KMS-11 (cell line): ENCODE results near the gene TNFSF10.

Experiments
- H2AFZ ChIP-seq: fragments of 200-600 bp; sonication (generic); 2 replicates; pipeline ENCODE4 v1.6.1; 2016; ENCODE audit warnings: antibody characterized with exemption, mixed run types, low read depth
- H3K27ac ChIP-seq: fragments of 200-600 bp; sonication (generic); 2 replicates; pipeline ENCODE4 v1.6.1; 2016; ENCODE audit warnings: mild to moderate bottlenecking, mixed run types
- H3K27me3 ChIP-seq: fragments of 200-600 bp; sonication (generic); 2 replicates; pipeline ENCODE4 v1.6.1; 2017; ENCODE audit warnings: mild to moderate bottlenecking, low read depth, mixed run types, moderate library complexity; ENCODE audit not compliant: insufficient read depth
- H3K36me3 ChIP-seq: fragments of 200-600 bp; sonication (generic); 2 replicates; pipeline ENCODE4 v1.6.1; 2017; ENCODE audit warnings: mild to moderate bottlenecking, mixed run types; ENCODE audit not compliant: insufficient read depth
- H3K4me1 ChIP-seq: fragments of 200-600 bp; sonication (generic); 2 replicates; pipeline ENCODE4 v1.6.1; 2016; ENCODE audit warnings: mild to moderate bottlenecking, low read depth, mixed run types; ENCODE audit not compliant: poor library complexity, severe bottlenecking
- H3K4me2 ChIP-seq: fragments of 200-600 bp; sonication (generic); 2 replicates; pipeline ENCODE4 v1.7.0; 2016; ENCODE audit warnings: mild to moderate bottlenecking, mixed run types
- H3K4me3 ChIP-seq: fragments of 200-600 bp; sonication (generic); IDR thresholded peaks from 2 replicates; pipeline ENCODE4 v1.6.1; 2017; ENCODE audit warnings: low read depth, low read length, mixed read lengths; ENCODE audit not compliant: insufficient read depth
- H3K79me2 ChIP-seq: fragments of 200-600 bp; sonication (generic); 2 replicates; pipeline ENCODE4 v1.6.1; 2016; ENCODE audit warnings: low read depth, mixed run types; ENCODE audit not compliant: insufficient read depth
- H3K9ac ChIP-seq: fragments of 200-600 bp; sonication (generic); 2 replicates; pipeline ENCODE4 v1.6.1; 2016; ENCODE audit warnings: mild to moderate bottlenecking, mixed run types
- H4K20me1 ChIP-seq: fragments of 200-600 bp; sonication (generic); 2 replicates; pipeline ENCODE4 v1.6.1; 2016; ENCODE audit warnings: mild to moderate bottlenecking, mixed run types; ENCODE audit not compliant: insufficient read depth
- TF ChIP-seq, protein P1 (sequence below): fragments of 200-600 bp; sonication (generic); conservative IDR thresholded peaks from 2 replicates; pipeline ENCODE4 v1.6.1; 2017; ENCODE audit warnings: low read depth, mild to moderate bottlenecking, antibody characterized with exemption, low read length, moderate library complexity, mixed read lengths

The TNFSF10 gene

GRCh38 chr3:172536505-172536904 lies 13.3 kb upstream of the TNFSF10 start:
- no peak overlapping the region for H3K9ac ChIP-seq
- no peak overlapping the region for H2AFZ ChIP-seq

GRCh38 chr3:172530566-172530965 lies 7.3 kb upstream of the TNFSF10 start:
- TF ChIP-seq, protein P1, sequence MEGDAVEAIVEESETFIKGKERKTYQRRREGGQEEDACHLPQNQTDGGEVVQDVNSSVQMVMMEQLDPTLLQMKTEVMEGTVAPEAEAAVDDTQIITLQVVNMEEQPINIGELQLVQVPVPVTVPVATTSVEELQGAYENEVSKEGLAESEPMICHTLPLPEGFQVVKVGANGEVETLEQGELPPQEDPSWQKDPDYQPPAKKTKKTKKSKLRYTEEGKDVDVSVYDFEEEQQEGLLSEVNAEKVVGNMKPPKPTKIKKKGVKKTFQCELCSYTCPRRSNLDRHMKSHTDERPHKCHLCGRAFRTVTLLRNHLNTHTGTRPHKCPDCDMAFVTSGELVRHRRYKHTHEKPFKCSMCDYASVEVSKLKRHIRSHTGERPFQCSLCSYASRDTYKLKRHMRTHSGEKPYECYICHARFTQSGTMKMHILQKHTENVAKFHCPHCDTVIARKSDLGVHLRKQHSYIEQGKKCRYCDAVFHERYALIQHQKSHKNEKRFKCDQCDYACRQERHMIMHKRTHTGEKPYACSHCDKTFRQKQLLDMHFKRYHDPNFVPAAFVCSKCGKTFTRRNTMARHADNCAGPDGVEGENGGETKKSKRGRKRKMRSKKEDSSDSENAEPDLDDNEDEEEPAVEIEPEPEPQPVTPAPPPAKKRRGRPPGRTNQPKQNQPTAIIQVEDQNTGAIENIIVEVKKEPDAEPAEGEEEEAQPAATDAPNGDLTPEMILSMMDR: no peak
- Histone ChIP-seq H3K27ac (no peak overlapping the region), H4K20me1 (no peaks in the 10 kb centered on the region), H3K4me1 (no peaks in the 10 kb centered on the region), H3K4me3 (no peak overlapping the region), H3K4me2 (no peak overlapping the region), H3K27me3 (no peaks in the 10 kb centered on the region), H3K9ac (no peak overlapping the region), H3K79me2 (no peaks in the 10 kb centered on the region), H2AFZ (no peak overlapping the region), H3K36me3 (no peaks in the 10 kb centered on the region)

More at GRCh38 chr3:172536505-172536904, 13.3 kb upstream of the TNFSF10 start:
- no peaks in the 10 kb centered on the region for H4K20me1 ChIP-seq
- H3K4me2 ChIP-seq: no peak overlapping the region
- H3K4me3 ChIP-seq: no peak overlapping the region
- H3K79me2 ChIP-seq: no peaks in the 10 kb centered on the region
- H3K27me3 ChIP-seq: no peaks in the 10 kb centered on the region
- H3K4me1 ChIP-seq: no peaks in the 10 kb centered on the region
- H3K27ac ChIP-seq: no peak overlapping the region
- H3K36me3 ChIP-seq: no peaks in the 10 kb centered on the region
- TF ChIP-seq, protein P1: no peak

DNA sequence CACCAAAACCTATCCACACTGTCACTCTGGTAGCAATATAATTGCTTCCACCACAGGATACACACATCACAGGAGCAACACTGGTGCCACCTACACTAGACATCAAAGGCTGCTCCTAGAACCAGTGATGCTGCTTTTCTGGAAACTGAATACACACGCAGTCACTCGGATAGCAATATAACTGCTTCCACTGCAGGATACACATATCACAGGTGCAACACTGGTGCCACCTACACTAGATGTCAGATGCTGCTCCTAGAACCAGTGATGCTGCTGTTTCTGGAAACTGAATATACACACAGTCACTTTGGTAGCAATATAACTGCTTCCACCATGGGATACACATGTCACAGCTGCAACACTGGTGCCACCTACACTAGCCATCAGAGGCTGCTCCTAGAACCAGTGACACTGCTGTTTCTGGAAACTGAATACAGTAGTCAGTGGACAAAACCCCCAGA lies 6.9 kb upstream of the TNFSF10 start:
- TF ChIP-seq, protein P1: no peak
- H3K79me2 ChIP-seq: no peaks in the 10 kb centered on the region
- H3K27ac ChIP-seq: no peak overlapping the region
- no peak overlapping the region for H2AFZ ChIP-seq
- H3K4me3 ChIP-seq: no peak overlapping the region
- H3K27me3 ChIP-seq: no peaks in the 10 kb centered on the region
- H3K4me2 ChIP-seq: no peak overlapping the region
- H3K4me1 ChIP-seq: no peaks in the 10 kb centered on the region
- H3K36me3 ChIP-seq: no peaks in the 10 kb centered on the region
- no peaks in the 10 kb centered on the region for H4K20me1 ChIP-seq
- no peak overlapping the region for H3K9ac ChIP-seq

GRCh38 chr3:172528677-172529076 lies 5.4 kb upstream of the TNFSF10 start:
- Histone ChIP-seq H3K9ac (no peak overlapping the region), H3K4me3 (no peak overlapping the region), H4K20me1 (no peaks in the 10 kb centered on the region), H3K4me2 (no peak overlapping the region), H3K36me3 (no peaks in the 10 kb centered on the region), H3K27me3 (no peaks in the 10 kb centered on the region), H3K79me2 (no peaks in the 10 kb centered on the region), H3K4me1 (peaks cover 7% of the 10 kb centered on the region), H2AFZ (no peak overlapping the region), H3K27ac (no peak overlapping the region)
- TF ChIP-seq, protein P1: no peak

DNA sequence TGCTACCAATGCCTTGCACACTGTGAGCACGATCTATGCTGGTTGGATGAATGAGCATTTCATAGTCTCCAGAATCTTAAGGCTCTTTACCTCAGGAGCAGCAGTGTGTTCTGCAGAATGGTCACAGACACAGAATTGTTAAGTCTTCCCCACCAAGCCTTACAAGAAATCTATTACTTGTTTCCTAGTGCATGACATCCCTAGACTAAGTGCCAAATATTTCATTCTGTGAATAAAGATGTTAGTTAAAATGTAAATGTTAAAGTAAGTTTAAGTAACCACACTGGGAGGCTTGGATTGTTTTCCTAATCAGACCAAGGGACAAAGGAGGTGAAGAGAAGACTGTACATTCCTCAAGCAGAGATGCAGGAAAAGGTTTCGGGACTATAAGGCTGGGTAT lies 4.1 kb upstream of the TNFSF10 start:
- H3K4me2 ChIP-seq: no peak overlapping the region
- H3K4me1 ChIP-seq: peaks cover 16% of the 10 kb centered on the region
- no peaks in the 10 kb centered on the region for H3K36me3 ChIP-seq
- no peak overlapping the region for H3K4me3 ChIP-seq
- H3K9ac ChIP-seq: no peak overlapping the region
- H3K27ac ChIP-seq: no peak overlapping the region
- H4K20me1 ChIP-seq: no peaks in the 10 kb centered on the region
- no peaks in the 10 kb centered on the region for H3K79me2 ChIP-seq
- H3K27me3 ChIP-seq: no peaks in the 10 kb centered on the region
- TF ChIP-seq, protein P1: no peak
- no peak overlapping the region for H2AFZ ChIP-seq
